Neural cell (in vitro differentiated cells): ENCODE measurements around the gene NR5A2. TPM values are rescaled to one million over a fixed set of nuclear protein-coding genes. Genes with fewer than 3 reads are reported as not detected.

Experiments used
- H2AFZ ChIP-seq: fragments of 200-600, 300-800 bp; sonication (generic), shearing (Covaris generic); 2 replicates; pipeline ENCODE4 v1.6.0; 2014; ENCODE audit warnings: low read depth, mild to moderate bottlenecking, antibody characterized with exemption, low read length, moderate library complexity
- H3F3A ChIP-seq: fragments of 200-600 bp; shearing (Covaris generic); 2 replicates; pipeline ENCODE4 v1.6.1; 2016; ENCODE audit warnings: mild to moderate bottlenecking, moderate library complexity, mixed read lengths, antibody characterized with exemption, low read length; ENCODE audit not compliant: insufficient read depth, poor library complexity, severe bottlenecking
- H3K27ac ChIP-seq: fragments of 200-600, 300-800 bp; sonication (generic), shearing (Covaris generic); 2 replicates; pipeline ENCODE4 v1.5.1; 2014; ENCODE audit warnings: mild to moderate bottlenecking, low read length, moderate library complexity
- H3K27me3 ChIP-seq: fragments of 300-800, 200-600 bp; sonication (generic), shearing (Covaris generic); 2 replicates; pipeline ENCODE4 v1.6.0; 2014; ENCODE audit warnings: mild to moderate bottlenecking, low read depth, low read length, moderate library complexity; ENCODE audit not compliant: insufficient read depth
- H3K36me3 ChIP-seq: fragments of 300-800, 200-600 bp; sonication (generic), shearing (Covaris generic); 2 replicates; pipeline ENCODE4 v1.5.1; 2014; ENCODE audit warnings: mild to moderate bottlenecking, antibody characterized with exemption, low read length, moderate library complexity; ENCODE audit not compliant: insufficient read depth
- H3K4me2 ChIP-seq: fragments of 300-800, 200-600 bp; sonication (generic), shearing (Covaris generic); 2 replicates; pipeline ENCODE4 v1.6.0; 2014; ENCODE audit warnings: mild to moderate bottlenecking, low read length
- H3K4me3 ChIP-seq: fragments of 300-800, 200-600 bp; sonication (generic), shearing (Covaris generic); 2 replicates; pipeline ENCODE4 v1.5.1; 2014; ENCODE audit warnings: mild to moderate bottlenecking, low read length, moderate library complexity
- H3K79me2 ChIP-seq: fragments of 200-600 bp; shearing (Covaris generic); replicated peaks from 2 replicates; pipeline ENCODE4 v1.6.0; 2014; ENCODE audit warnings: mild to moderate bottlenecking, low read length, moderate library complexity; ENCODE audit not compliant: insufficient read depth
- H3K9ac ChIP-seq: fragments of 300-800, 200-600 bp; sonication (generic), shearing (Covaris generic); 2 replicates; pipeline ENCODE4 v1.6.1; 2016; ENCODE audit warnings: mild to moderate bottlenecking, low read length, mixed read lengths
- H3K9me2 ChIP-seq: fragments of 200-600 bp; shearing (Covaris generic); 2 replicates; pipeline ENCODE4 v1.6.1; 2016; ENCODE audit warnings: mild to moderate bottlenecking, low read length, mixed read lengths; ENCODE audit not compliant: insufficient read depth
- H3K9me3 ChIP-seq: fragments of 200-600, 300-800 bp; sonication (generic), shearing (Covaris generic); 2 replicates; pipeline ENCODE4 v1.6.1; 2016; ENCODE audit warnings: mild to moderate bottlenecking, mixed run types, low read length, moderate library complexity, mixed read lengths
- H4K20me1 ChIP-seq: fragments of 200-600 bp; shearing (Covaris generic); 2 replicates; pipeline ENCODE4 v1.6.1; 2016; ENCODE audit warnings: mild to moderate bottlenecking, mixed run types; ENCODE audit not compliant: insufficient read depth
- CTCF ChIP-seq: fragments of 450-650 bp; IDR thresholded peaks from 2 replicates; pipeline ENCODE4 v1.5.1; 2014; ENCODE audit warnings: antibody characterized with exemption, mild to moderate bottlenecking, moderate library complexity; ENCODE audit not compliant: poor library complexity, severe bottlenecking
- EP300 ChIP-seq: fragments of 450-650 bp; conservative IDR thresholded peaks from 2 replicates; pipeline ENCODE4 v1.6.1; 2014; ENCODE audit warnings: antibody characterized with exemption, mild to moderate bottlenecking, moderate library complexity; ENCODE audit not compliant: poor library complexity, severe bottlenecking
- EZH2 ChIP-seq: fragments of 200-600, 300-800 bp; shearing (Covaris generic), sonication (generic); IDR thresholded peaks from 2 replicates; pipeline ENCODE4 v1.6.1; 2014; ENCODE audit warnings: antibody characterized with exemption, low read length, borderline replicate concordance, mild to moderate bottlenecking; ENCODE audit not compliant: insufficient read depth, poor library complexity, severe bottlenecking
- MXI1 ChIP-seq: fragments of 450-650 bp; conservative IDR thresholded peaks from 2 replicates; pipeline ENCODE4 v1.6.1; 2014; ENCODE audit warnings: antibody characterized with exemption, mild to moderate bottlenecking; ENCODE audit not compliant: poor library complexity, severe bottlenecking
- POLR2AphosphoS5 ChIP-seq: IDR thresholded peaks from 2 replicates; pipeline ENCODE4 v1.6.1; 2012
- RAD21 ChIP-seq: fragments of 450-650 bp; conservative IDR thresholded peaks from 2 replicates; pipeline ENCODE4 v1.6.1; 2014; ENCODE audit warnings: antibody characterized with exemption, mild to moderate bottlenecking, moderate library complexity
- REST ChIP-seq: IDR thresholded peaks from 2 replicates; pipeline ENCODE4 v1.6.1; 2012; ENCODE audit warnings: borderline replicate concordance
- SMC3 ChIP-seq: fragments of 450-650 bp; conservative IDR thresholded peaks from 2 replicates; pipeline ENCODE4 v1.6.1; 2014; ENCODE audit warnings: antibody characterized with exemption, mild to moderate bottlenecking, moderate library complexity; ENCODE audit not compliant: poor library complexity
- TAF1 ChIP-seq: IDR thresholded peaks from 2 replicates; pipeline ENCODE4 v1.6.1; 2012; ENCODE audit warnings: low read depth
- polyA plus RNA-seq: library from polyadenylated mRNA; depleted of rRNA; stranded (reverse); fragments of >200 nt; gene quantifications from 2 replicates; pipeline ENCODE4 v1.2.3, GENCODE V29; 2014

NR5A2 gene
- polyA plus RNA-seq, 1 donor from 2014 or later, result not detected

GRCh38 chr1:200072636-200073285, 45.3 kb downstream of the NR5A2 start:
- H2AFZ ChIP-seq, result no peak overlapping the region
- TF ChIP-seq TAF1, result no peak
- no peak for TF ChIP-seq RAD21
- TF ChIP-seq POLR2AphosphoS5, result no peak
- TF ChIP-seq EP300, result no peak
- no peak for TF ChIP-seq CTCF
- no peak for TF ChIP-seq SMC3
- TF ChIP-seq REST, result no peak
- no peak for TF ChIP-seq EZH2
- no peak for TF ChIP-seq MXI1
- no peak overlapping the region for H3K4me3 ChIP-seq
- H3K27ac ChIP-seq, result no peak overlapping the region
- peaks cover 2% of the 10 kb centered on the region for H3K27me3 ChIP-seq
- no peaks in the 10 kb centered on the region for H4K20me1 ChIP-seq
- H3K9me3 ChIP-seq, result no peaks in the 10 kb centered on the region
- H3K36me3 ChIP-seq, result no peaks in the 10 kb centered on the region
- no peak overlapping the region for H3K4me2 ChIP-seq
- no peak overlapping the region for H3K9ac ChIP-seq
- no peaks in the 10 kb centered on the region for H3K9me2 ChIP-seq
- H3K79me2 ChIP-seq, result no peaks in the 10 kb centered on the region
- H3F3A ChIP-seq, result no peaks in the 10 kb centered on the region

- H3K9ac ChIP-seq, result no peak overlapping the region
- no peaks in the 10 kb centered on the region for H3K9me3 ChIP-seq
- no peaks in the 10 kb centered on the region for H3K9me2 ChIP-seq
- H3K79me2 ChIP-seq, result no peaks in the 10 kb centered on the region
- H3K27me3 ChIP-seq, result peaks cover 2% of the 10 kb centered on the region
- H3K4me2 ChIP-seq, result no peak overlapping the region
- no peaks in the 10 kb centered on the region for H4K20me1 ChIP-seq
- H2AFZ ChIP-seq, result no peak overlapping the region
- TF ChIP-seq EP300 (no peak), CTCF (no peak), MXI1 (no peak), TAF1 (no peak), REST (no peak), RAD21 (no peak), EZH2 (no peak), POLR2AphosphoS5 (no peak), SMC3 (no peak)
- no peak overlapping the region for H3K4me3 ChIP-seq
- H3K36me3 ChIP-seq, result no peaks in the 10 kb centered on the region
- no peak overlapping the region for H3K27ac ChIP-seq
- no peaks in the 10 kb centered on the region for H3F3A ChIP-seq
Measured at GRCh38 chr1:200073286-200073637, 45.8 kb downstream of the NR5A2 start.
